CD4-positive, CD25-positive, alpha-beta regulatory T cell (primary cell): ENCODE data around the gene MOK. TPM values are rescaled to one million over a fixed set of nuclear protein-coding genes. Genes with fewer than 3 reads are reported as not detected.
A peak's percentile ranks its signal among the peaks of the same experiment; 100 is the strongest.

ENCODE experiments used
- ATAC-seq, 2 donors: fragments of 150-1000 bp; cut with Tn5 transposase; one replicate each; pipeline ENCODE4 v1.10.0; 2021; ENCODE audit warnings: low read depth in 2 of 2, moderate number of reproducible peaks in 2 of 2, moderate library complexity in 1 of 2
- DNase-seq, 3 donors: peaks; one replicate each; pipeline versions ENCODE4 v3.0.0 to v3.0.0-alpha.2; 2012 to 2022; ENCODE audit warnings: mixed read lengths in 1 of 3
- H3K27ac ChIP-seq: one replicate; pipeline ENCODE4 v1.7.0; 2013; ENCODE audit warnings: mild to moderate bottlenecking, low read length; ENCODE audit not compliant: insufficient read depth, poor library complexity, severe bottlenecking
- H3K27me3 ChIP-seq: one replicate; pipeline ENCODE4 v1.7.0; 2013; ENCODE audit warnings: low read length; ENCODE audit not compliant: control insufficient read depth, insufficient read depth
- H3K36me3 ChIP-seq: one replicate; pipeline ENCODE4 v1.7.0; 2013; ENCODE audit warnings: mild to moderate bottlenecking, low read length, moderate library complexity; ENCODE audit not compliant: control insufficient read depth, insufficient read depth
- H3K4me1 ChIP-seq: 2 replicates; pipeline ENCODE4 v1.7.0; 2013; ENCODE audit warnings: mild to moderate bottlenecking, low read length; ENCODE audit not compliant: insufficient read depth, control insufficient read depth, poor library complexity, severe bottlenecking
- H3K4me3 ChIP-seq: one replicate; pipeline ENCODE4 v1.7.0; 2013; ENCODE audit warnings: low read depth, mild to moderate bottlenecking, low read length, moderate library complexity
- H3K9me3 ChIP-seq, 2 experiments: 1 replicate in 1 of 2; 2 replicates in 1 of 2; pipeline ENCODE4 v1.7.0; 2013; ENCODE audit warnings: low read length in 2 of 2, mild to moderate bottlenecking in 1 of 2, moderate library complexity in 1 of 2; ENCODE audit not compliant: control insufficient read depth in 2 of 2
- H3K27ac Mint-ChIP-seq, 3 donors: one replicate each; pipeline ENCODE4 v1.8.0; 2020 to 2022; ENCODE audit warnings: mild to moderate bottlenecking in 3 of 3, mixed read lengths in 3 of 3, moderate library complexity in 2 of 3
- H3K27me3 Mint-ChIP-seq: one replicate; pipeline ENCODE4 v1.8.0; 2022; ENCODE audit warnings: mild to moderate bottlenecking, mixed read lengths
- H3K36me3 Mint-ChIP-seq: one replicate; pipeline ENCODE4 v1.8.0; 2020; ENCODE audit warnings: mixed read lengths
- H3K4me1 Mint-ChIP-seq, 4 donors: one replicate each; pipeline ENCODE4 v1.8.0; 2020 to 2022; ENCODE audit warnings: mixed read lengths in 4 of 4, mild to moderate bottlenecking in 1 of 4
- H3K4me3 Mint-ChIP-seq, 4 donors: one replicate each; pipeline ENCODE4 v1.8.0; 2020 to 2022; ENCODE audit warnings: mild to moderate bottlenecking in 4 of 4, mixed read lengths in 4 of 4, moderate library complexity in 3 of 4
- H3K9me3 Mint-ChIP-seq, 7 donors: one replicate each; pipeline ENCODE4 v1.8.0; 2020 to 2022; ENCODE audit warnings: mixed read lengths in 7 of 7, mild to moderate bottlenecking in 3 of 7, moderate library complexity in 2 of 7
- polyA plus RNA-seq, 4 donors: library from polyadenylated mRNA; unstranded; fragments of 300-500 nt; fragmentation: Illumina TruSeq; gene quantifications; one replicate each; pipeline ENCODE4 v1.2.3, GENCODE V29; 2021
- total RNA-seq: library from RNA; stranded (reverse); gene quantifications from one replicate; pipeline ENCODE4 v1.2.3, GENCODE V29; 2022

MOK gene
- total and polyA plus RNA-seq, 5 donors from 2014 or later = 0.73 to 1.4 (median 0.96) TPM; not detected in 1

DNA sequence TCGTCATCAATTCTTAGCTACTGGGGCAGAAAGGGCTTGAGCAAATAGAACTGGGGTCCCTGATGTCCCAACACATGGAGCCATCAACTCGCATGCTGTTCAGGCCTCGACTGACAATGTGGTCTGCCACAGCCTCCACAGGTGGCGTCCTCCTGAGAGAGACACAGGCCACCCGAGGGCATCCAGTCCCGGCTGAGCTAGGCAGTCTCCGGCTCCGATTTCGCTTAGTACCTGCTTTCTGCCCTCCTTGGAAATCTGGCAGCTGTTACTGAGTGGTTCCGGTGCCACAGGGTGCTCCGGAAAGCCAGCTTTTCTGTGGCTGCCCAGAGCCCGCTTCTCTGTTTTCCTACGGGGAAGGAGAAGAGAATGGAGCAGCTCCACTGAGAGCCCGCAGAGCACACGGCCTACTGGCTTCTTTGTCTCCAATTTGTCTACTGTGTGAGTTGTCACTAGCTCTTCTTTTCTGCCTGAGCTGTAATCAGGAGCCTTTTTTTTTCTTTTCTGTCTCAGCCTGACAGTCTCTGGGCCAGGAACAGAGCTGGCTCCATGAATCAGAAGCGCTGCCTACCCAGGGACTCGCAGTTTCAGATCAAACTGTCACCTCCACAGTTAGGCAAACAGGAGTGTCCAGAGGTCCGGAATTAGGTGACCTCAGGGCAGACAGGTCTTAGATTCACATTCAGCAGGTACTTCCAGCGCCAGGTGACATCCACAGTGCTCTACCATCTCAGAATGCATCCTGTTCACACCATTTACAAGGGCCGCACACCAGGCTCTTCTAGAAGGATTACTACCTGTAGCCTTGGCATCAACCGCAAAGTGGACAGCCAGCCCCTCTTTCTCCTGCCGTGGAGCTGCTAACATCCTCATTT, 73.3 kb downstream of the MOK start:
- Histone ChIP-seq H3K27ac (no peak overlapping the region), H3K36me3 (no peaks in the 10 kb centered on the region), H3K9me3 (no peaks in the 10 kb centered on the region), H3K4me1 (peaks cover 4% of the 10 kb centered on the region), H3K27me3 (no peaks in the 10 kb centered on the region), H3K4me3 (no peak overlapping the region)
- Mint-ChIP-seq H3K9me3 (no peaks in the 10 kb centered on the region), H3K4me1 (no peaks in the 10 kb centered on the region), H3K27ac (no peak overlapping the region), H3K27me3 (no peaks in the 10 kb centered on the region), H3K4me3 (no peak overlapping the region), H3K36me3 (no peaks in the 10 kb centered on the region)
- DNase-seq (no peak), ATAC-seq (no peak)

DNA sequence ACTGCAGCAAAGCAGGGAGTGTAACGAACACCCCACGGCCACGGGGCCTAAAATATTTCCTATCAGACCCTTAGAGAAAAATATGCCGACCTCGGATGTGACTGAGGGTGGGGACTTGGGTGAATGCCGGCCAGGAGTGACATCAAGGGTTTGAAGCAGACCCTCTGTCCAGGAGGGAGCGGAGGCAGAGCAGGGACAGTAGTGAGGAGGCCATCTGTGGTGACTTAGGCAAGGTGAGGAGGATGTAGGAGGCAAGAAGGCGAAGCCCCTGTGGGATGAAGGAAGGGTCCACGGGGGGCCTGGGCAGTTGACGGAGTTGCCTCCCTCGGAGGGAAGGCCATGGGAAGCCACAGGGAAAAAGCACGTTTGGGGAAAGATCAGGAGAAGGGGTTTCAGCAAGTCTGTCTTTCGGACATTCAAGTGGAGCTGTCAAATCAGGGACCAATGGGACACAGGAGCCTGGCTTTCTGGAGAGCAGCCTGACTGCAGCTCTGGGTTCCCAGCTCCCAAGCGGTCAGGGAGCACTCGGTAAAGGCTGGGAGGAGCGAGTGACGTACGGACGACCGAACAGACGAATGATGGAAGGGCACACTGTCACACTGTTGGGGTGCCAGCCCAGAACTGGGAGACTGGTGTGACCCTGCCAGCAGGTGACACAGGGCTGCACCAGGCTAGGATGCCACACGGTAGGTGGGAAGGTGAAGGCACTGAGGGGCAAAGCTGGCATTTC, 74.3 kb downstream of the MOK start:
- Histone ChIP-seq H3K27ac (no peak overlapping the region), H3K36me3 (no peaks in the 10 kb centered on the region), H3K4me3 (no peak overlapping the region), H3K4me1 (peaks cover 4% of the 10 kb centered on the region), H3K27me3 (no peaks in the 10 kb centered on the region), H3K9me3 (no peaks in the 10 kb centered on the region)
- Mint-ChIP-seq H3K4me1 (no peaks in the 10 kb centered on the region), H3K36me3 (no peaks in the 10 kb centered on the region), H3K27ac (peak overlapping the region in 2 of 3 donors; percentile 54 to 93), H3K9me3 (no peaks in the 10 kb centered on the region), H3K27me3 (no peaks in the 10 kb centered on the region), H3K4me3 (no peak overlapping the region)
- no peak for DNase-seq
- no peak for ATAC-seq

DNA sequence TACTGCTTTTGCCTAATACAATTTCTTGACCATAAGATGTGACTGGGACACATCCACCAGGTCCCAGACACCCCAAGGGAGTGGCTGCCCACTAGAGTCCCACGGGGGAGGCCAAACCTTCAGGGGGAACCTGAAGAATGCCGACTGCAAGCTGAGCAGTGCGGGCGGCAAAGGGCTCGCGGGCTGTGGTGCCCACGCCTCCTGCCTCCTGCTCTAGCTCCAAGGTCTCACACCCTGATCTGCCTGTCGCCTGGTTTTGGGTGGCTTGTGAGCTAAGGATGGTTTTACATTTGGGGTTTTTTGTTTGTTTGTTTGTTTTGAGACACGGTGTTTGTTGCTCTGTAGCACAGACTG, 75.2 kb downstream of the MOK start:
- H3K27ac Mint-ChIP-seq = no peak overlapping the region
- no peaks in the 10 kb centered on the region for H3K9me3 Mint-ChIP-seq
- no peaks in the 10 kb centered on the region for H3K27me3 Mint-ChIP-seq

DNA sequence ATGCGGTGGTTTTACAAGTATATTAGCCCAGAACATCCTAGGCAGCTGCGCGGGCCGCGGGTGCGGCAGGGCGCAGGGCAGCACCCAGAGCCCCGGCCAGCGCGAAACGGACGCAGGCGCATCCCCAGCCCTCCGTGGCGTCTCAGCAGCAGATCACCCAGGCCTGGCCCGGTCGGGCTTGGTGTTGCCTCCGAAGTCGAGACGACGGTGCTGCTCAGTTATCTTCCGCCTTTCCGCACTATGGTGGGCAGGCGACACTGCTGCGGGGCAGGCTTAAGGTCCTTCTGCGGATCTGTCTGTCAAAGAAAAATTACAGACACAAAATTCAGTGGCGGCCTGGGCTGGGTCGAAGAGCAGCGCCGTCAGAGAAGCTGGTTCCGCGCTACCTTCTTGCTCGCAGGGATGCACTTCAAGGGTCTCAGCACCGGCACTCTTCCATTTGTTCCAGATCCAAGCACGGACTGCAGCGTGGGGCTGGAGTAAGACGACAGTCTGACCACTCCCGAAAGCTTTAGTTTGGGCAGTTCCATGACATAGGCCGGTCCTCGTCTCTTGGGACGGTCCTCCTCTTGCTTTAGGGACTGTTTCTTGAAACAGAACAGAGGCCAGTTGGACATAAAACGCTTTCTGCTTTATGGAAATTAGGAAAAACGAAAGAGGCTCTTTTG, 75.8 kb downstream of the MOK start:
- no peaks in the 10 kb centered on the region for H3K27me3 ChIP-seq

More for the DNA sequence above, 75.2 kb downstream of the MOK start:
- H3K27ac ChIP-seq = no peak overlapping the region
- DNase-seq (no peak), ATAC-seq (no peak)
- H3K36me3 ChIP-seq = no peaks in the 10 kb centered on the region
- H3K27me3 ChIP-seq = no peaks in the 10 kb centered on the region
- H3K36me3 Mint-ChIP-seq = peaks cover 3% of the 10 kb centered on the region
- H3K9me3 ChIP-seq = no peaks in the 10 kb centered on the region
- H3K4me1 Mint-ChIP-seq = no peaks in the 10 kb centered on the region
- H3K4me1 ChIP-seq = no peaks in the 10 kb centered on the region
- H3K4me3 ChIP-seq = no peak overlapping the region
- H3K4me3 Mint-ChIP-seq = no peak overlapping the region

DNA sequence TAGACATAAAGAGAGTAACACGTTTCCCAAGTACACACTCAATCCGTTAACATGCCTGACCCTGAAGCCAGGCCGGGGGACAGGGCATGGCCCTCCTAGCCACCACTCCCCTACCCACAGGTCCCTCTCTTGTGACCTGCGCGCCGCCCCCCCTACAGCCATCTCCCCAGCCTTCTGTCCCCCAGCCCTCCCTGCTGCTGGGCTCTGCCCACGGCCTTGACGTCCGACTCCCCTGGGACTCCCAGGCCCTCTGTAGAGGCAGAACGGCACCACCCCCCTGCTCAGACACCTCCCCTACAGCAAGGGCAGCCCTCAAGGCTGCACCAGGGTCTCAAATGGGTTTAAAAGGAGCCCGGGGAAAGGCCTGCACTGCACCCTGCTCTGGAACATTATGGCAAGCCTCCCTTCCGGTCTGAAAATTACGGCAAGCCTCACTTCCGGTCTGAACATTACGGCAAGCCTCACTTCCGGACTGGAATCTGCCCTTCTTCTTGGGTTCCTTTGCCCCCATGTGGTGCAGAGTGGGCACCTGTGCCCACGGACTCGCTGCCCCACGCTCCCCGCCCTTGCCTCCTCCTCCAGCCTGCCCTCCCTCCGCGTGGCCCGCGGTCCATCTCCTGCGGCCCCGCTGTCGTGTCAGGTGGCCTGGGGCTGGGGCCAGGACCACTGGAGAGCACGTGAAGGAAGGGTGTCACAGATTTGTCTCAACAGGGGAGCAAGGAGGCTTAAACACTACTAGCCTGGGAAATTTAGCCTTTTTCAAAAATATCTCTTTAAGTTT, 77.6 kb downstream of the MOK start:
- ATAC-seq (no peak), DNase-seq (no peak)
- Histone ChIP-seq H3K9me3 (no peaks in the 10 kb centered on the region), H3K27ac (no peak overlapping the region), H3K36me3 (no peaks in the 10 kb centered on the region), H3K4me1 (no peaks in the 10 kb centered on the region), H3K4me3 (no peak overlapping the region), H3K27me3 (no peaks in the 10 kb centered on the region)
- no peak overlapping the region for H3K4me3 Mint-ChIP-seq
- no peaks in the 10 kb centered on the region for H3K9me3 Mint-ChIP-seq
- H3K27me3 Mint-ChIP-seq = no peaks in the 10 kb centered on the region
- H3K27ac Mint-ChIP-seq = no peak overlapping the region
- H3K36me3 Mint-ChIP-seq = peaks cover 6% of the 10 kb centered on the region
- H3K4me1 Mint-ChIP-seq = no peaks in the 10 kb centered on the region

More for the DNA sequence above, 75.8 kb downstream of the MOK start:
- ATAC-seq (no peak), DNase-seq (no peak)
- Mint-ChIP-seq H3K27me3 (no peaks in the 10 kb centered on the region), H3K9me3 (no peaks in the 10 kb centered on the region), H3K4me3 (no peak overlapping the region), H3K27ac (no peak overlapping the region), H3K4me1 (no peaks in the 10 kb centered on the region), H3K36me3 (peaks cover 3% of the 10 kb centered on the region)
- H3K36me3 ChIP-seq = no peaks in the 10 kb centered on the region
- no peak overlapping the region for H3K27ac ChIP-seq
- H3K9me3 ChIP-seq = no peaks in the 10 kb centered on the region
- no peaks in the 10 kb centered on the region for H3K4me1 ChIP-seq
- H3K4me3 ChIP-seq = no peak overlapping the region

DNA sequence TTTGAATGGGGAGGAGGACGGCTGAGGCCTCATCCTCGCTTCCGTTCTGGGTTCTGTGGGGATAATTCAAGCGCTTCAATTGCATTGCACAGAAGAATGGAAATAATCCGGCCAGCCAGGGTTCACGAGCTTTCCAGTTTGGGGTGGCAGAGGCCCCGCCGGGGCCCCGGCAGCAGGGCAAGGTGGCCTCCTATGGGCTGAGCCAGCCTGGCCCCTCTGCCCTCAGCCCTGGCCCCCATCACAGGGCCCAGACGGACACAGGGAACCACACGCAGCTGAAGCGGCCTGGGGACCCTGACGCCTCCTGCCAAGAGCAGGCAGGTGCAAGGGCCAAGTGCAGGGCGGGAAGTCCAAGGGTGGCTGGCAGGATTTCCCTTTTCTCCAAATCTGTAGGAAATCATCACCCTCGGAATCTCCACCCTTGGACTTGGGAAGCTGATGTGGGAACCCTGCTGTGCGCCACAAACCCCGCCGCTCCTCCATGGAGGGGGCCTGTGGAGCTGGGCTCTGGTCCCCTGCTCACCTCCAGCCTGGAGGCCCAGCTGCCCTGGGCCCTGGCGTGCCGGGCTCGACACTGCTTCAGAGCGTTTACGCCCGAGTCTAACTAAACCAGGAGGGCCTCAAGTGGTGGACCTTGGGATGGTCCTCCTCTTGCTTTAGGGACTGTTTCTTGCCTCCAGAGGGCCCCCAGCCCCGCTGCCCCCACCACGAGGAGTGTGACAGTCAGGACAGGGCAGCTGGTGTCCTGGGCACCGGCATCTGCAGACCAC, 78.4 kb downstream of the MOK start:
- Histone ChIP-seq H3K27me3 (no peaks in the 10 kb centered on the region), H3K4me3 (no peak overlapping the region), H3K9me3 (no peaks in the 10 kb centered on the region), H3K4me1 (no peaks in the 10 kb centered on the region), H3K27ac (no peak overlapping the region), H3K36me3 (no peaks in the 10 kb centered on the region)
- no peak for DNase-seq
- Mint-ChIP-seq H3K4me3 (no peak overlapping the region), H3K27me3 (no peaks in the 10 kb centered on the region), H3K9me3 (no peaks in the 10 kb centered on the region), H3K27ac (no peak overlapping the region), H3K4me1 (peaks cover 0 to 2% (median 0%) of the 10 kb centered on the region in 4 donors), H3K36me3 (peaks cover 6% of the 10 kb centered on the region)
- no peak for ATAC-seq

DNA sequence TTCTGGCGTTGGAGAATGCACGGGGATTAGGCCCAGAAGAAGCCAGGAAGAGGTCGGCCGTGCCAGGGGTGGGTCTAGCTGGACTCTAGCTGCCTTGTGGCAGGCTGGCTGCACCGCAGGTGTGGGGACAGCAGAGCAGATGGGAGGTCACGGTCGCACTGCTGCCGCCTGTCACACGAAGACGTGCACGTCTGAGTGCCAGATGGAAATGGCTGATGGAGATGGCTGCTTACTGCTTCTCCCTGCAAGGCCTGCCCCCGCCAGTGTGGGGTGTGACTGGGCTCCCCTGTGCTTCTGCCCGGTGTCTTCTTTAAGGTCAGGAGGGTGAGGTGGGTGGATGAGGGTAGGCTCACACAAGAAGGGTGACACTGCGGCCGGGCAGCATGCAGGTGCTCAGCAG, 79.0 kb downstream of the MOK start:
- Mint-ChIP-seq H3K27ac (no peak overlapping the region), H3K36me3 (peaks cover 6% of the 10 kb centered on the region), H3K4me1 (peaks cover 0 to 6% (median 0%) of the 10 kb centered on the region in 4 donors), H3K9me3 (no peaks in the 10 kb centered on the region), H3K4me3 (no peak overlapping the region), H3K27me3 (no peaks in the 10 kb centered on the region)
- Histone ChIP-seq H3K36me3 (no peaks in the 10 kb centered on the region), H3K9me3 (no peaks in the 10 kb centered on the region), H3K4me1 (no peaks in the 10 kb centered on the region), H3K27me3 (no peaks in the 10 kb centered on the region), H3K4me3 (no peak overlapping the region), H3K27ac (no peak overlapping the region)
- no peak for ATAC-seq
- DNase-seq = no peak
